GM12878 (cell line): ENCODE results near the gene SCAF8. TPM values are rescaled to one million over a fixed set of nuclear protein-coding genes. Genes with fewer than 3 reads are reported as not detected.
"Not testable (repeated sequence)": the region's sequence is repeated elsewhere in the genome, so short reads cannot be mapped to it uniquely, and the experiment has no call there.

Source experiments
- ATAC-seq: fragments of 200-7000 bp; cut with Tn5 transposase; 3 replicates; pipeline ENCODE4 v1.9.1; 2020; ENCODE audit warnings: mild to moderate bottlenecking, moderate library complexity
- BruUV-seq: library from RNA; stranded (reverse); fragments of 400-500 nt; replicated peaks from 2 replicates; lab custom pipeline; 2021; lab: Mats Ljungman, UMichigan
- CTCF ChIA-PET: fragments of 300-600 bp; sonication (Branson Sonifier 250); formaldehyde crosslinking; extraction: SDS; loops from one replicate; lab custom pipeline; 2021; ENCODE audit warnings: inconsistent platforms; lab: Yijun Ruan, JAX
- POLR2A ChIA-PET: fragments of 350-600 bp; formaldehyde crosslinking; extraction: SDS; loops from one replicate; lab custom pipeline; 2021; ENCODE audit warnings: inconsistent platforms; lab: Charles Lee
- RAD21 ChIA-PET: fragments of 300-600 bp; sonication (Branson Sonifier 250); formaldehyde crosslinking; loops from one replicate; lab custom pipeline; 2023; ENCODE audit warnings: antibody characterized with exemption; ENCODE audit not compliant: unreplicated experiment; lab: Charles Lee
- SMC1A ChIA-PET: fragments of 300-600 bp; sonication (Branson Sonifier 250); formaldehyde crosslinking; loops from one replicate; lab custom pipeline; 2023; ENCODE audit not compliant: unreplicated experiment, uncharacterized antibody; lab: Charles Lee
- DNase-seq: peaks from one replicate; pipeline ENCODE4 v3.0.0-alpha.2; 2011; ENCODE audit warnings: low read depth, low spot score
- FAIRE-seq: peaks from 3 replicates; lab custom pipeline; 2011; peaks lifted over from hg19 to GRCh38; lab: Jason Lieb, UNC
- H2AFZ ChIP-seq: 2 replicates; pipeline ENCODE4 v1.6.0; 2011; ENCODE audit warnings: low read depth, low read length, control low read depth; ENCODE audit not compliant: control insufficient read depth
- H3K27ac ChIP-seq: 2 replicates; pipeline ENCODE4 v1.5.1; 2011; ENCODE audit warnings: control low read depth; ENCODE audit not compliant: control insufficient read depth, insufficient read depth
- H3K27me3 ChIP-seq, 2 experiments: replicated peaks in 1 of 2; 2 replicates each; pipeline versions ENCODE4 v1.6.0 to v1.6.1; 2011; ENCODE audit warnings: low read length in 1 of 2; ENCODE audit not compliant: control insufficient read depth in 2 of 2, insufficient read depth in 2 of 2
- H3K36me3 ChIP-seq, 2 experiments: 2 replicates each; pipeline ENCODE4 v1.5.1; 2011; ENCODE audit warnings: low read length in 1 of 2; ENCODE audit not compliant: control insufficient read depth in 2 of 2, insufficient read depth in 2 of 2
- H3K4me1 ChIP-seq: 2 replicates; pipeline ENCODE4 v1.6.1; 2011; ENCODE audit warnings: mild to moderate bottlenecking, low read length, moderate library complexity, mixed read lengths; ENCODE audit not compliant: control insufficient read depth, insufficient read depth
- H3K4me2 ChIP-seq: 2 replicates; pipeline ENCODE4 v1.6.0; 2011; ENCODE audit warnings: control low read depth; ENCODE audit not compliant: control insufficient read depth, insufficient read depth
- H3K4me3 ChIP-seq: fragments of 200-600 bp; sonication (generic); 2 replicates; pipeline ENCODE4 v1.5.1; 2016
- H3K79me2 ChIP-seq: 2 replicates; pipeline ENCODE4 v1.6.0; 2011; ENCODE audit warnings: low read length; ENCODE audit not compliant: control insufficient read depth, insufficient read depth
- H3K9ac ChIP-seq: 2 replicates; pipeline ENCODE4 v1.8.0; 2011; ENCODE audit warnings: low read length, control low read depth, mixed read lengths; ENCODE audit not compliant: control insufficient read depth, insufficient read depth
- H3K9me3 ChIP-seq: replicated peaks from 3 replicates; pipeline ENCODE4 v1.5.1; 2011; ENCODE audit warnings: mild to moderate bottlenecking, low read length; ENCODE audit not compliant: control insufficient read depth, insufficient read depth
- H4K20me1 ChIP-seq: 2 replicates; pipeline ENCODE4 v1.6.0; 2011; ENCODE audit not compliant: control insufficient read depth, insufficient read depth
- RAD21 ChIP-seq: IDR thresholded peaks from 2 replicates; pipeline ENCODE4 v1.6.1; 2011; ENCODE audit warnings: mild to moderate bottlenecking, low read depth, low read length, moderate library complexity; ENCODE audit not compliant: insufficient read depth
- WGBS: methylation state at CpG from one replicate; pipeline ENCODE4 v1.1.6; 2016; ENCODE audit warnings: low lambda C conversion rate; ENCODE audit not compliant: insufficient replicate concordance, insufficient coverage; ENCODE audit errors: missing lambda C conversion rate; 5-methylcytosine and 5-hydroxymethylcytosine counted together
- in situ Hi-C: fragments of 300-500 bp; cut with MboI; formaldehyde crosslinking; loops from 9 replicates; pipeline ENCODE4 v1.14.3; 2018; ENCODE audit warnings: mixed read lengths
- intact Hi-C: fragments of 100-400 bp; cut with micrococcal nuclease; formaldehyde crosslinking; loops from one replicate; pipeline ENCODE4 v1.14.2; 2022; ENCODE audit not compliant: unreplicated experiment
- polyA plus RNA-seq, 11 experiments: library from polyadenylated mRNA; depleted of rRNA in 4 of 11; unstranded in 6 of 11; stranded (reverse) in 5 of 11; fragments of >200 nt; fragmentation: Nextera tagmentation in 4 of 11; fragmentation: Illumina TruSeq in 1 of 11; extraction: Ambion mirVana in 4 of 11; extraction: Trizol in 1 of 11; gene quantifications; 1 replicate in 1 of 11; 2 replicates in 10 of 11; pipeline versions ENCODE4 v1.2.1 to v1.2.3, GENCODE V29; 2011 to 2016; ENCODE audit warnings: inconsistent platforms in 2 of 11, missing spikeins in 2 of 11, low read depth in 1 of 11
- total RNA-seq, 4 experiments: library from RNA; depleted of rRNA in 3 of 4; stranded (reverse); fragments of >200 nt in 3 of 4; fragmentation: Illumina TruSeq in 1 of 4; extraction: Trizol in 1 of 4; gene quantifications; 2 replicates each; pipeline versions ENCODE4 v1.2.1 to v1.2.3, GENCODE V29; 2013 to 2021

SCAF8 gene
- total and polyA plus RNA-seq, 10 of the 15 experiments (the other 5 are each of a cell fraction or from before 2014, with no cell fraction given) = 8.1 to 28.8 (median 15.9) TPM

DNA sequence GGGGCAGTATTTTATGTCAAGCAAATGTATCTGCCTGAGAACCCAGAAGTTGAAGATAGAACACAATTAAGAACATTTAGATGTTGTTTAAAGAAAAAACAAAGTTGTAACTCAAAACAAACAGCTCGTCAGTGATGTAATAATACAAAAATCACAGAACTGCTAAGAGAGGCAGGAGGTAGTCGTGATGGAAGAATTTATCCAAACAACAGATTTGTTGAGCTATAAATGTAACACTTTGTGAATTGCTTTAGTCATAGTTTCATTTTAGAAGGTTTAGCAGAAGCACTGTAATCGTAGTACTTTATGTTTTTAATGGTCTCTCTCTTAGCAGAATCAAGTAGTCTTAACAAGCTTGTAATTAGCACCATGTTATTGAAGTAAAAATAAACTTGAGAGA is 73.6 kb downstream of the SCAF8 start:
- no peak overlapping the region for H2AFZ ChIP-seq
- ChIA-PET POLR2A (no interaction called here), SMC1A (interaction anchor here (0.9 to 7.9 kb wide), 7 partner anchors 11 to 200 kb away, joined by 3 to 73 read pairs (median 4); no protein-coding TSS in a partner anchor), RAD21 (interaction anchor here (0.7 to 7.3 kb wide), 2 partner anchors 72 to 132 kb away, joined by 3 to 60 read pairs; no protein-coding TSS in a partner anchor), CTCF (interaction anchor here (0.9 to 10.6 kb wide), 4 partner anchors 51 to 132 kb away, joined by 3 to 155 read pairs (median 5); no protein-coding TSS in a partner anchor)
- no peaks in the 10 kb centered on the region for H4K20me1 ChIP-seq
- FAIRE-seq (peak; percentile 7), DNase-seq (no peak), ATAC-seq (no peak)
- WGBS = 35% methylated on average over 3 of the region's 3 CpGs
- no peaks in the 10 kb centered on the region for H3K4me1 ChIP-seq
- intact Hi-C loops = no loop called here
- BruUV-seq = no TSS peak
- in situ Hi-C loops = no loop called here
- H3K9me3 ChIP-seq = no peaks in the 10 kb centered on the region
- H3K4me3 ChIP-seq = no peak overlapping the region
- peaks cover 0 to 44% of the 10 kb centered on the region in 2 experiments for H3K36me3 ChIP-seq
- H3K9ac ChIP-seq = no peak overlapping the region
- H3K27ac ChIP-seq = no peak overlapping the region
- no peak for TF ChIP-seq RAD21
- H3K4me2 ChIP-seq = no peak overlapping the region
- no peaks in the 10 kb centered on the region for H3K79me2 ChIP-seq
- no peaks in the 10 kb centered on the region for H3K27me3 ChIP-seq

DNA sequence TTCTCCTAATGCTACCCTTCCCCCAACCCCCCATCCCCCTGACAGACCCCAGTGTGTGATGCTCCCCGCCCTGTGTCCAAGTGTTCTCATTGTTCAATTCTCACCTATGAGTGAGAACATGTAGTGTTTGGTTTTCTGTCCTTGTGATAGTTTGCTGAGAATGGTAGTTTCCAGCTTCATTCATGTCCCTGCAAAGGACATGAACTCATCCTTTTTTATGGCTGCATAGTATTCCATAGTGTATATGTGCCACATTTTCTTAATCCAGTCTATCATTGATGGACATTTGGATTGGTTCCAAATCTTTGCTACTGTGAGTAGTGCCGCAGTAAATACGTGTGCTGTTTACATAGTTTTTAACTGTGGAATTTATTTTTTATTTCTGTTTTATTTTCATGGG is 78.4 kb downstream of the SCAF8 start:
- DNase-seq, RAD21 ChIA-PET, H3K79me2 ChIP-seq, H2AFZ ChIP-seq, CTCF ChIA-PET, H3K27me3 ChIP-seq, H4K20me1 ChIP-seq, H3K27ac ChIP-seq, FAIRE-seq, H3K4me3 ChIP-seq, H3K4me2 ChIP-seq, SMC1A ChIA-PET, intact Hi-C loops, H3K9me3 ChIP-seq, in situ Hi-C loops, H3K9ac ChIP-seq, ATAC-seq, BruUV-seq: not testable (repeated sequence)
- Histone ChIP-seq H3K36me3 (peaks cover 4 to 47% of the 10 kb centered on the region in 2 experiments), H3K4me1 (peaks cover 16% of the 10 kb centered on the region)
- WGBS = 90% methylated on average over 3 of the region's 3 CpGs
- POLR2A ChIA-PET = interaction anchor here (0.6 to 0.7 kb wide), 2 partner anchors 84 to 361 kb away, joined by 3 read pairs; no protein-coding TSS in a partner anchor
